ENCODE data around the gene SLC22A4.

The SLC22A4 gene

DNA sequence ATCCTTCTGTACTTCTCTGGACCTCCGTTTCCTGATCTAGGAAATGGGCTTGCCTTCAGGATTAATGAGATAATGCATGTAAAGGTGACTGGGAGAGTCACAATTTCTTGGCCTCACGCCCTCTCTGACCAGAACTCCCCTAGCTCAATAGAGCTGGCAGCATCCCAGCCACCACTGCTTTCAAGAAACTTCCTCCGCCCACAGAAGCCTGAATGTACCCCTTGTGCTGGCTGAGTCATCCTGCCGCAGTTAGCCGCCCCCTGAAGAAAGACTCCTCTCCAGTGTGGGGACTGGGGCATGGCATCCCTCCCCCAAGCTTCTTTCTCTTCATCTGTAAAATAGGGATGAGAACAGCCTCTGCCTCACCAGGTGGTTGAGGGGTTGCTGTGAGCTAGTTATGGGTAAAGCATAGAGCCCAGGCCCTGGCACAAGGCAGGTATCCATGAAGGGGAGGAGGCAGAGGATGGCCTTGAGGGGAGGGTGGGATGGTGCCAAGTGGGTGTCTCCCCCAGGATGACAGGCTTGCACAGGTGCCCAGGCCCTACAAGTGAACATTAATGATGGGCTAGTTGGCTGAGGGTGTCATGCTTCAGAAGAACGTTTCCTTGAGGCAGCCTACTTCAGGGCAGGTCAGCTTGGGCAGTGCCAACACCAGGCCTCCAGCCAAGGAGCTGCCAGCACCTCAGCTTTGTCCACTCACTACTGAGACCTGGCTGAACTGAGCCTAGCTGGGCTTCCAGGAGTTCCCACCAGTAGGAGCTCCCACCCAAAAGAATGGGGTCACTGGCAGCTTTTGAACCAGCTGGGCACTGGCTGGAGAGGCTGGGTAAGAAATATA is 33.3 kb upstream of the SLC22A4 start:
- peak overlapping the region; percentile 92 for H3K27ac ChIP-seq
- H3K36me3 ChIP-seq (replicated peaks), result peaks cover 16% of the 10 kb centered on the region
- peak overlapping the region; percentile 9 for H3K4me3 ChIP-seq (ENCODE audit: low read depth, low read length)
- in situ Hi-C loops (cut with HindIII; ENCODE audit: low pct_ligation_motif_present, low sequenced_read_pairs), result no loop called here
- H3K27me3 ChIP-seq (replicated peaks), result no peaks in the 10 kb centered on the region
- DNase-seq, result peak; percentile 91
- TF ChIP-seq, protein P1, sequence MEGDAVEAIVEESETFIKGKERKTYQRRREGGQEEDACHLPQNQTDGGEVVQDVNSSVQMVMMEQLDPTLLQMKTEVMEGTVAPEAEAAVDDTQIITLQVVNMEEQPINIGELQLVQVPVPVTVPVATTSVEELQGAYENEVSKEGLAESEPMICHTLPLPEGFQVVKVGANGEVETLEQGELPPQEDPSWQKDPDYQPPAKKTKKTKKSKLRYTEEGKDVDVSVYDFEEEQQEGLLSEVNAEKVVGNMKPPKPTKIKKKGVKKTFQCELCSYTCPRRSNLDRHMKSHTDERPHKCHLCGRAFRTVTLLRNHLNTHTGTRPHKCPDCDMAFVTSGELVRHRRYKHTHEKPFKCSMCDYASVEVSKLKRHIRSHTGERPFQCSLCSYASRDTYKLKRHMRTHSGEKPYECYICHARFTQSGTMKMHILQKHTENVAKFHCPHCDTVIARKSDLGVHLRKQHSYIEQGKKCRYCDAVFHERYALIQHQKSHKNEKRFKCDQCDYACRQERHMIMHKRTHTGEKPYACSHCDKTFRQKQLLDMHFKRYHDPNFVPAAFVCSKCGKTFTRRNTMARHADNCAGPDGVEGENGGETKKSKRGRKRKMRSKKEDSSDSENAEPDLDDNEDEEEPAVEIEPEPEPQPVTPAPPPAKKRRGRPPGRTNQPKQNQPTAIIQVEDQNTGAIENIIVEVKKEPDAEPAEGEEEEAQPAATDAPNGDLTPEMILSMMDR (IDR thresholded peaks at IDR 0.05; ENCODE audit: low read depth, low read length, missing control alignments), result no peak

DNA sequence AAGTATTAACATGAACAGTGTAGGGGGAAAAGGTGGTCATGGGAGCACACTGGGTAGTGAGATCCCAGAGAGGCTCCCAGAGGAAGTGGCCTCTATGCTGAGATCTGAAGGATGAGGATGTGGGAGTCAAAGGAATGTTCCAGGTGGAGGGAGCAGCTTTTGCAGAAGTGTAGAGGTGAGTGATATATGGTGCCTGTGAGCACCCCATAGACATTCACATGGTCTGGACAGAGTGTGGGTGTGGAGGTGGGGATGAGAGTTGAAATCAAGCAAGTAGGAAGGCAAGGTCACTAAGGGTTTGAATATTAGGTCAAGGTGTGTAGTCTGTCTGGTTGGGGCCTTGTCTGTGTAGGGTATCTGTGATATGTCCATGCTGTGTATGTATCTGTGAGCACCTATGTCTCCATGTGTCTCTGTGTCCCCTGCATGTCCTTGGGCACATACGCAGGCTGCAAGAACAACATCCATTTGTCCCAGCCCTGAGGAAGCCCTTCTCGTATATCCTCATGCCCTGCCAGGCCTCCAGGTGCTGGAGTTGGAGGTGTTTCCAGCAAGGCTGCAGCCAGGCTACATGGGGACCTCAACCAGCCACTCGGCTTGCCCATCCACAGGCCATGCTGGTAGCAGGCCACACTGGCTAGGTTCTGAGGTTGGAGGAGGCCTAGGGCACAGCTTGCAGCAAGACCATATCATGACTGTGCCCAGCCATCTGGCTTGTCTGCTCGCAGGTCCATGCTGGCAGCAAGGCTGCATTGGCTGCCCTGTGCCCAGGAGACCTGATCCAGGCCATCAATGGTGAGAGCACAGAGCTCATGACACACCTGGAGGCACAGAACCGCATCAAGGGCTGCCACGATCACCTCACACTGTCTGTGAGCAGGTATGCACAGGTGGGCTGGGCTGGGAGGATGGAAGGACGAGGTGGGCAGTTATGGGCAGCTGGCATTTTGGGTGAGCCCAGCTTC is 32.0 kb upstream of the SLC22A4 start:
- TF ChIP-seq, protein P1 (IDR thresholded peaks at IDR 0.05; ENCODE audit: low read depth, low read length, missing control alignments), result no peak
- no peak for DNase-seq
- Histone ChIP-seq H3K36me3 (replicated peaks) (peaks cover 28% of the 10 kb centered on the region), H3K27me3 (replicated peaks) (no peaks in the 10 kb centered on the region), H3K4me3 (ENCODE audit: low read depth, low read length) (no peak overlapping the region), H3K27ac (no peak overlapping the region)
- in situ Hi-C loops (cut with HindIII; ENCODE audit: low pct_ligation_motif_present, low sequenced_read_pairs), result no loop called here

DNA sequence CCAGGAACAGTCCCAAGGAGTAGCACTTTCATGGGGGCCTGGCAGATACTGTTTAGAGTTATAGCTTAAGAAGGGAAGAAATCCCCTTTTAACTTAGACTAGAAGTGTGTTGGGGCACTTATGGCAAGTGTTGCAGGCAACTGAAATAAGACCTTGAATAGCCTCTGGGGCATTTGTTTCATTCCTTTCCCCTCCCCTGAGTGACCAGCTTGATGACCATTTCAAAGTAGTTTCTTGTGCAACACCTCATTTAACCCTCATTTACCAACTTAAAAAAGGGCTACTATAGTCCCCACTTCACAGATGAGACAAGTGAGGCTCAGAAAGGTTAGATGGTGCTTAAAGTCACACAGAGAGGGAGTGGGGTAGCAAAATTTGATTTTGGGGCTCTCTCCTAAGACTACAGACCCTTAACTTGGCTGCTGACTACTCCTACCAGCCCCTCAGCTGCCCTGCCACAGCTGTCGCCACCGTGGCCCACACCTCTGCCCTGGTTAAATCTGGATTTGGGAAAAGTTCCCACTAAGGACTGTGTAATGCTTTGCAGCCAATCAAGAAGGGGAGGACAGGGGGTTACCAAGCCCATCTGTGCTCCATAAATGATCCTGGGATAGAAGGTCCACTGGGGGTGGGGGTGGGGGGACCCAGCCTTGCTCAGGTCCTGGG is 31.2 kb upstream of the SLC22A4 start:
- H3K27ac ChIP-seq, result peak overlapping the region; percentile 89
- peaks cover 37% of the 10 kb centered on the region for H3K36me3 ChIP-seq (replicated peaks)
- no peak for DNase-seq

DNA sequence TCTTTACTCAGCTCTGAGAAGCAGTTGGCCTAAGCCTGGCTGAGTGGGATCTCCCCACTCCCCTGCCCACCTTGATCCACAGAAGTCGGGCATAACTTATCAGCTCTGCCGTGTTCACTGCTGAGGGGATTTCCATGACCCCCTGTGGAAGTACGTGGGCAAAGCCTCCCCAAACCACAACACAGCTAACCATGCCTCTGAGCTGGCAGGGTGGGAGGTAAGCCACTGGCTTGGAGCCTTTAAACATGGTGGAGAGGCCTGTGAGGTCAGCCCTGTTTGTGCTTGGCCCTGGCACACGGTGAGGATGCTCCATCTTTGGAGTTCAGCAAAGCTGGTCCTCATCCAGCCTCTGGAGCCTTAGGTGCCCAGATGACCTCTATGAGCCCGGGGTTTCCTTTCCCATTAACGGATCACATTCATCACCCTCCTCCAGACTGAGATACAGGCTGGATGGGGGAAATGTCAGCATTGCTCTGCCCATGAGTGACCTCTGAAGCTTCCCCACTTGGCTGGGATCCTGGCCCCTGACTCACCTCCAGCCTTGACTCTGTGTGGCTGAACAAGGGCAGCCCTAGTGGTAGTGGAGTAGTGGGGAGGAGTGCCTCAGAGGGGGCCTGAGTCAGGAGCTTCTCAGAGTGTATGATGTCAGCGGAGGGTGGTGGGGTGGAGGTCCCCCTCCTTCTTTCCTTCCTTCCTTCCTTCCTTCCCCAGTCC is 30.5 kb upstream of the SLC22A4 start:
- in situ Hi-C loops (cut with HindIII; ENCODE audit: low pct_ligation_motif_present, low sequenced_read_pairs), result no loop called here
- Histone ChIP-seq H3K4me3 (ENCODE audit: low read depth, low read length) (no peak overlapping the region), H3K27me3 (replicated peaks) (no peaks in the 10 kb centered on the region), H3K27ac (peak overlapping the region; percentile 89), H3K36me3 (replicated peaks) (peaks cover 40% of the 10 kb centered on the region)
- peak; percentile 83 for DNase-seq
- TF ChIP-seq, protein P1 (IDR thresholded peaks at IDR 0.05; ENCODE audit: low read depth, low read length, missing control alignments), result peak; percentile 48

More for the DNA sequence above, 31.2 kb upstream of the SLC22A4 start:
- TF ChIP-seq, protein P1 (IDR thresholded peaks at IDR 0.05; ENCODE audit: low read depth, low read length, missing control alignments), result no peak
- no peak overlapping the region for H3K4me3 ChIP-seq (ENCODE audit: low read depth, low read length)
- H3K27me3 ChIP-seq (replicated peaks), result no peaks in the 10 kb centered on the region
- in situ Hi-C loops (cut with HindIII; ENCODE audit: low pct_ligation_motif_present, low sequenced_read_pairs), result no loop called here
